ENCODE results near the gene HSFX3.
"Not testable (repeated sequence)": the region's sequence is repeated elsewhere in the genome, so short reads cannot be mapped to it uniquely, and the experiment has no call there.

GRCh38 chrX:149573456-149573855 lies 23.7 kb upstream of the HSFX3 start:
- TF ChIP-seq CTCF, EZH2, EZH2phosphoT487 (IDR thresholded peaks at IDR 0.05): not testable (repeated sequence)
